Activated CD4-positive, alpha-beta T cell treated with anti-CD3 and anti-CD28 coated beads, Interleukin-2, amount 50 U/mL, for 24 hours (primary cell): ENCODE data around the gene TMEM8B.

ENCODE experiments used
- DNase-seq, 2 donors: peaks; one replicate each; pipeline ENCODE4 v3.0.0-alpha.2; 2020; ENCODE audit warnings: low read depth in 1 of 2, low spot score in 1 of 2

Gene TMEM8B

GRCh38 chr9:35810122-35810521 lies 18.9 kb upstream of the TMEM8B start:
- no peak for DNase-seq

- DNase-seq: no peak
Observed at GRCh38 chr9:35811381-35812024, 17.5 kb upstream of the TMEM8B start.

- peak; percentile 71 to 92 for DNase-seq
Observed at GRCh38 chr9:35812025-35812602, 16.9 kb upstream of the TMEM8B start, which contains the start of gene SPAG8. SPAG8 (minus strand) TSS chr9:35812262; CDS start chr9:35812147, 115 bp downstream.

GRCh38 chr9:35813434-35814105 lies 15.5 kb upstream of the TMEM8B start:
- no peak for DNase-seq

- no peak for DNase-seq
Observed at GRCh38 chr9:35814106-35814840, 14.8 kb upstream of the TMEM8B start.

- DNase-seq: peak; percentile 91 to 95
Observed at GRCh38 chr9:35814841-35815543, 14.0 kb upstream of the TMEM8B start, which contains the start of gene HINT2. HINT2 (minus strand) TSS chr9:35815042; CDS start chr9:35814979, 63 bp downstream.

- DNase-seq: no peak
Observed at GRCh38 chr9:35816708-35817107, 12.3 kb upstream of the TMEM8B start.

GRCh38 chr9:35818341-35818740 lies 10.7 kb upstream of the TMEM8B start:
- DNase-seq: no peak

GRCh38 chr9:35820076-35820475 lies 9.0 kb upstream of the TMEM8B start:
- no peak for DNase-seq

GRCh38 chr9:35822926-35823325 lies 6.1 kb upstream of the TMEM8B start:
- DNase-seq: no peak

GRCh38 chr9:35826071-35826701 lies 2.8 kb upstream of the TMEM8B start:
- peak in 1 of 2 donors; percentile 34 for DNase-seq

GRCh38 chr9:35827486-35827885 lies 1.5 kb upstream of the TMEM8B start:
- no peak for DNase-seq

- no peak for DNase-seq
Observed at GRCh38 chr9:35828716-35829083, 328 bp upstream of the TMEM8B start, which contains the start of gene FAM221B. FAM221B (minus strand) TSS chr9:35828732; CDS start chr9:35826161, 2,571 bp downstream.

- DNase-seq: no peak
Observed at GRCh38 chr9:35829764-35830096, 702 bp downstream of the TMEM8B start.

- no peak for DNase-seq
Observed at GRCh38 chr9:35831040-35831439, 2.0 kb downstream of the TMEM8B start.

GRCh38 chr9:35832814-35833213 lies 3.8 kb downstream of the TMEM8B start:
- DNase-seq: no peak

- DNase-seq: no peak
Observed at GRCh38 chr9:35834260-35835215, 5.5 kb downstream of the TMEM8B start.

GRCh38 chr9:35835216-35835632 lies 6.2 kb downstream of the TMEM8B start:
- DNase-seq: no peak

GRCh38 chr9:35835766-35836165 lies 6.7 kb downstream of the TMEM8B start:
- no peak for DNase-seq
